Endometrium (tissue), 2 donors: ENCODE measurements around the gene GNA12.

Source experiments
- FAIRE-seq: peaks from 2 replicates; lab custom pipeline; 2012; peaks lifted over from hg19 to GRCh38; lab: Jason Lieb, UNC
- donor health status: control.
- donor health status: control.

The GNA12 gene

GRCh38 chr7:2817456-2817855 lies 26.7 kb downstream of the GNA12 start:
- FAIRE-seq, result no peak

- FAIRE-seq, result no peak
These were observed 28.2 kb downstream of the GNA12 start for GRCh38 chr7:2815875-2816245.

- FAIRE-seq, result no peak
These were observed 28.9 kb downstream of the GNA12 start for GRCh38 chr7:2814946-2815874.

GRCh38 chr7:2814186-2814945 lies 29.7 kb downstream of the GNA12 start:
- FAIRE-seq, result no peak

- no peak for FAIRE-seq
These were observed 30.5 kb downstream of the GNA12 start for GRCh38 chr7:2813350-2814185.

- FAIRE-seq, result no peak
These were observed 31.3 kb downstream of the GNA12 start for GRCh38 chr7:2812831-2813230.

GRCh38 chr7:2812114-2812487 lies 32.0 kb downstream of the GNA12 start:
- FAIRE-seq, result no peak

- FAIRE-seq, result no peak
These were observed 32.5 kb downstream of the GNA12 start for GRCh38 chr7:2811476-2812113.

- FAIRE-seq, result no peak
These were observed 33.3 kb downstream of the GNA12 start for GRCh38 chr7:2810682-2811415.

- FAIRE-seq, result no peak
These were observed 34.0 kb downstream of the GNA12 start for GRCh38 chr7:2809903-2810625.

- no peak for FAIRE-seq
These were observed 35.0 kb downstream of the GNA12 start for GRCh38 chr7:2808891-2809665.

- no peak for FAIRE-seq
These were observed 36.0 kb downstream of the GNA12 start for GRCh38 chr7:2807845-2808772.

GRCh38 chr7:2807460-2807844 lies 36.7 kb downstream of the GNA12 start:
- no peak for FAIRE-seq

- no peak for FAIRE-seq
These were observed 37.5 kb downstream of the GNA12 start for GRCh38 chr7:2806571-2806970.

GRCh38 chr7:2805213-2805944 lies 38.7 kb downstream of the GNA12 start:
- no peak for FAIRE-seq

- no peak for FAIRE-seq
These were observed 39.8 kb downstream of the GNA12 start for GRCh38 chr7:2804227-2804763.

- FAIRE-seq, result no peak
These were observed 40.4 kb downstream of the GNA12 start for GRCh38 chr7:2803755-2804154.

GRCh38 chr7:2803342-2803692 lies 40.8 kb downstream of the GNA12 start:
- no peak for FAIRE-seq
